ENCODE measurements around the gene DOCK10.

DNA sequence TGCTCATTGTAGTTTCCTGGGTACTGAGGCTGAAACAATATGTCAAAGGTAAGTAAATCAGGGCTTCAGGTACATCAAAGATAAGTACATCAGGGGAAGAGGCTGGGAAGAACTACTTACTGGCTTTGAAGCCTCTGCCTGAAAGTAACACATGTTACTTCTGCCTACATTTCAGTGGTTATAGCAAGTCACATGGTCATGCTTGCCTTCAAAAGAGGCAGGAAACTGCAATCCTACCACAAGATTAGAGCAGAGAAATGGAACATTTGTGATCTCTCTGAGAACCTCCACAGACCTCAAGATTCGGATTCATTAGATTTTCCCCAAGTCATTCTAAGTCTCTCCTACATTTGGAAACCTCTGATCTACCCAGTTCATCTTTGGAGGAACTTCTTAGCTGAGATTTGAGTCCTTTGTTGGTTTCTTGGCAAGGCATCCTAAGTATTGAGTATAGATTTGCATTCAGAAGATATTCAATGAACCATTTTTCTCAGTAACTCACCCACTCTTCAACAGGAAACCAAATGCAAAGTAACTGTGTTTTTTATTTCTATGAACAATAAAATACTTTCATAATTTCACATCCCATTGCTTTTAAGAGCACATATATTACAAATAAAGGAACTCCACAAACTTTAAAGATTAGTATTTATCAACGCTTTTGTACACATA is 277.6 kb downstream of the DOCK10 start:
- TF ChIP-seq POLR2A (IDR thresholded peaks at IDR 0.05): no peak
- TF ChIP-seq, protein P1, sequence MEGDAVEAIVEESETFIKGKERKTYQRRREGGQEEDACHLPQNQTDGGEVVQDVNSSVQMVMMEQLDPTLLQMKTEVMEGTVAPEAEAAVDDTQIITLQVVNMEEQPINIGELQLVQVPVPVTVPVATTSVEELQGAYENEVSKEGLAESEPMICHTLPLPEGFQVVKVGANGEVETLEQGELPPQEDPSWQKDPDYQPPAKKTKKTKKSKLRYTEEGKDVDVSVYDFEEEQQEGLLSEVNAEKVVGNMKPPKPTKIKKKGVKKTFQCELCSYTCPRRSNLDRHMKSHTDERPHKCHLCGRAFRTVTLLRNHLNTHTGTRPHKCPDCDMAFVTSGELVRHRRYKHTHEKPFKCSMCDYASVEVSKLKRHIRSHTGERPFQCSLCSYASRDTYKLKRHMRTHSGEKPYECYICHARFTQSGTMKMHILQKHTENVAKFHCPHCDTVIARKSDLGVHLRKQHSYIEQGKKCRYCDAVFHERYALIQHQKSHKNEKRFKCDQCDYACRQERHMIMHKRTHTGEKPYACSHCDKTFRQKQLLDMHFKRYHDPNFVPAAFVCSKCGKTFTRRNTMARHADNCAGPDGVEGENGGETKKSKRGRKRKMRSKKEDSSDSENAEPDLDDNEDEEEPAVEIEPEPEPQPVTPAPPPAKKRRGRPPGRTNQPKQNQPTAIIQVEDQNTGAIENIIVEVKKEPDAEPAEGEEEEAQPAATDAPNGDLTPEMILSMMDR (IDR thresholded peaks at IDR 0.05): no peak

All from stomach (tissue), 4 donors.